ENCODE data around the gene STX3. TPM values are rescaled to one million over a fixed set of nuclear protein-coding genes. Genes with fewer than 3 reads are reported as not detected.
"Not testable (repeated sequence)": the region's sequence is repeated elsewhere in the genome, so short reads cannot be mapped to it uniquely, and the experiment has no call there.

Gene STX3
- total RNA-seq, 3 donors from 2014 or later (not counting 1 experiment from before 2014, with no cell fraction given), result 6.8 to 19.1 (median 17.0) TPM

- no peak for TF ChIP-seq CTCF (IDR thresholded peaks at IDR 0.05)
- Histone ChIP-seq H3K27ac (ENCODE audit: low read length) (no peak overlapping the region), H3K27me3 (ENCODE audit: control insufficient read depth, insufficient read depth, low read length) (no peaks in the 10 kb centered on the region), H3K9me3 (ENCODE audit: control insufficient read depth, insufficient read depth, low read length) (no peaks in the 10 kb centered on the region), H3K4me3 (ENCODE audit: low read length) (no peak overlapping the region), H3K4me1 (ENCODE audit: control insufficient read depth, insufficient read depth, low read length) (no peaks in the 10 kb centered on the region), H3K36me3 (ENCODE audit: control insufficient read depth, insufficient read depth, low read length) (no peaks in the 10 kb centered on the region)
- no peak overlapping the region for H3K27ac Mint-ChIP-seq
- H3K4me3 Mint-ChIP-seq, result no peak overlapping the region
- H3K9me3 Mint-ChIP-seq, result no peaks in the 10 kb centered on the region
- WGBS (ENCODE audit: insufficient coverage), result 91% methylated on average over 12 of the region's 12 CpGs
- ATAC-seq (no peak), DNase-seq (no peak)
- H3K4me1 Mint-ChIP-seq, result no peaks in the 10 kb centered on the region
- intact Hi-C loops (cut with micrococcal nuclease), result no loop called here
- no peaks in the 10 kb centered on the region for H3K36me3 Mint-ChIP-seq
- peaks cover 0 to 5% of the 10 kb centered on the region in 2 donors for H3K27me3 Mint-ChIP-seq (ENCODE audit: low read depth in 2 of 2)
Measured at GRCh38 chr11:59842316-59842715, 87.1 kb downstream of the STX3 start.

DNA sequence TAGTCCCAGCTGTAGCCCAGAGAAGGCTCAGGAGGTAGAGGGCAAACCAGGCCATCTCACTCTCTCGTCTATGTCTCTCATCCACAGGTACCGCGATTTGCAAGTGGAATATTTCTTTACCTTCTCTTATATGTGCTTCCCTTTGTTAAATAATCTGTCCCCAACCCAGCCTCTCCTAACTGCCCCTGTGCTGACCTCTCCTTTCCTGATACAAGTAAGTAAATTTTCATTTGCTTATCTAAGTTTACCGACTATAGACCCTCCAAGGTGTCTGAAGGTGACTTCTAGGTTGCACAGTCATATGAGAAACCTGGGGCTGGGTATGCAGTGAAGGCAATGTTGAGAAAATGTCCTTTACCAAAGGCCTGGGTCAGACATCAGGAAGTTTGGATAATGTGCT is 90.2 kb downstream of the STX3 start, which contains the start of gene CBLIF:
Gene CBLIF, minus strand, starts transcription at position 101 of the 400 bp plus-strand sequence. Its CDS starts 46 bp downstream, at position 55.
- H3K27me3 Mint-ChIP-seq (ENCODE audit: low read depth in 2 of 2), result peaks cover 0 to 5% of the 10 kb centered on the region in 2 donors
- TF ChIP-seq CTCF (IDR thresholded peaks at IDR 0.05), result no peak
- no peaks in the 10 kb centered on the region for H3K4me1 Mint-ChIP-seq

GRCh38 chr11:59846556-59846955 is 91.4 kb downstream of the STX3 start:
- H3K9me3 Mint-ChIP-seq, result no peaks in the 10 kb centered on the region
- Histone ChIP-seq H3K27me3 (ENCODE audit: control insufficient read depth, insufficient read depth, low read length) (no peaks in the 10 kb centered on the region), H3K4me1 (ENCODE audit: control insufficient read depth, insufficient read depth, low read length) (no peaks in the 10 kb centered on the region), H3K36me3 (ENCODE audit: control insufficient read depth, insufficient read depth, low read length) (no peaks in the 10 kb centered on the region), H3K4me3 (ENCODE audit: low read length) (no peak overlapping the region), H3K27ac (ENCODE audit: low read length) (no peak overlapping the region), H3K9me3 (ENCODE audit: control insufficient read depth, insufficient read depth, low read length) (no peaks in the 10 kb centered on the region)
- H3K27me3 Mint-ChIP-seq (ENCODE audit: low read depth in 2 of 2), result peaks cover 0 to 4% of the 10 kb centered on the region in 2 donors
- H3K4me1 Mint-ChIP-seq, result no peaks in the 10 kb centered on the region
- no peak overlapping the region for H3K27ac Mint-ChIP-seq
- no peak overlapping the region for H3K4me3 Mint-ChIP-seq
- WGBS (ENCODE audit: insufficient coverage), result 73% methylated on average over 1 of the region's 5 CpGs
- ATAC-seq (no peak), DNase-seq (no peak)
- TF ChIP-seq CTCF (IDR thresholded peaks at IDR 0.05), result no peak
- intact Hi-C loops (cut with micrococcal nuclease), result no loop called here
- no peaks in the 10 kb centered on the region for H3K36me3 Mint-ChIP-seq

More for the DNA sequence above, 90.2 kb downstream of the STX3 start, which contains the start of gene CBLIF:
- no peaks in the 10 kb centered on the region for H3K36me3 Mint-ChIP-seq
- Histone ChIP-seq H3K27me3 (ENCODE audit: control insufficient read depth, insufficient read depth, low read length) (no peaks in the 10 kb centered on the region), H3K36me3 (ENCODE audit: control insufficient read depth, insufficient read depth, low read length) (no peaks in the 10 kb centered on the region), H3K9me3 (ENCODE audit: control insufficient read depth, insufficient read depth, low read length) (no peaks in the 10 kb centered on the region), H3K4me3 (ENCODE audit: low read length) (no peak within 1 kb of the TSS), H3K4me1 (ENCODE audit: control insufficient read depth, insufficient read depth, low read length) (no peaks in the 10 kb centered on the region), H3K27ac (ENCODE audit: low read length) (no peak within 1 kb of the TSS)
- intact Hi-C loops (cut with micrococcal nuclease), result no loop called here
- H3K4me3 Mint-ChIP-seq, result no peak within 1 kb of the TSS
- DNase-seq (no peak), ATAC-seq (no peak)
- 87% methylated on average over 4 of the region's 4 CpGs for WGBS (ENCODE audit: insufficient coverage)
- H3K27ac Mint-ChIP-seq, result no peak within 1 kb of the TSS
- no peaks in the 10 kb centered on the region for H3K9me3 Mint-ChIP-seq

GRCh38 chr11:59847626-59848025 is 92.5 kb downstream of the STX3 start:
- Mint-ChIP-seq H3K27me3 (ENCODE audit: low read depth in 2 of 2) (no peaks in the 10 kb centered on the region), H3K9me3 (no peaks in the 10 kb centered on the region), H3K4me1 (no peaks in the 10 kb centered on the region), H3K27ac (no peak overlapping the region), H3K36me3 (no peaks in the 10 kb centered on the region), H3K4me3 (no peak overlapping the region)
- Histone ChIP-seq H3K4me1 (ENCODE audit: control insufficient read depth, insufficient read depth, low read length) (no peaks in the 10 kb centered on the region), H3K36me3 (ENCODE audit: control insufficient read depth, insufficient read depth, low read length) (no peaks in the 10 kb centered on the region), H3K4me3 (ENCODE audit: low read length) (no peak overlapping the region), H3K9me3 (ENCODE audit: control insufficient read depth, insufficient read depth, low read length) (no peaks in the 10 kb centered on the region), H3K27ac (ENCODE audit: low read length) (no peak overlapping the region), H3K27me3 (ENCODE audit: control insufficient read depth, insufficient read depth, low read length) (no peaks in the 10 kb centered on the region)
- TF ChIP-seq CTCF (IDR thresholded peaks at IDR 0.05), result no peak
- intact Hi-C loops (cut with micrococcal nuclease), result no loop called here
- 88% methylated on average over 3 of the region's 3 CpGs for WGBS (ENCODE audit: insufficient coverage)
- no peak for ATAC-seq
- DNase-seq, result no peak

GRCh38 chr11:59848439-59848838 is 93.3 kb downstream of the STX3 start:
- H3K4me3 ChIP-seq (ENCODE audit: low read length); H3K4me1 Mint-ChIP-seq; H3K36me3 Mint-ChIP-seq; DNase-seq; H3K27ac Mint-ChIP-seq; H3K4me1 ChIP-seq (ENCODE audit: control insufficient read depth, insufficient read depth, low read length); H3K27me3 ChIP-seq (ENCODE audit: control insufficient read depth, insufficient read depth, low read length); intact Hi-C loops (cut with micrococcal nuclease); H3K9me3 ChIP-seq (ENCODE audit: control insufficient read depth, insufficient read depth, low read length); H3K27me3 Mint-ChIP-seq (ENCODE audit: low read depth in 2 of 2); H3K4me3 Mint-ChIP-seq; H3K36me3 ChIP-seq (ENCODE audit: control insufficient read depth, insufficient read depth, low read length); H3K27ac ChIP-seq (ENCODE audit: low read length); H3K9me3 Mint-ChIP-seq; ATAC-seq: not testable (repeated sequence)
- WGBS (ENCODE audit: insufficient coverage), result 94% methylated on average over 6 of the region's 6 CpGs

All from natural killer cell (primary cell).